GM18526 (cell line): ENCODE measurements around the gene FOXN3.

Experiments
- POLR2A ChIP-seq: IDR thresholded peaks from 3 replicates; pipeline ENCODE4 v1.6.1; 2011; ENCODE audit not compliant: insufficient read length; ENCODE audit errors: extremely low read depth

FOXN3 gene

DNA sequence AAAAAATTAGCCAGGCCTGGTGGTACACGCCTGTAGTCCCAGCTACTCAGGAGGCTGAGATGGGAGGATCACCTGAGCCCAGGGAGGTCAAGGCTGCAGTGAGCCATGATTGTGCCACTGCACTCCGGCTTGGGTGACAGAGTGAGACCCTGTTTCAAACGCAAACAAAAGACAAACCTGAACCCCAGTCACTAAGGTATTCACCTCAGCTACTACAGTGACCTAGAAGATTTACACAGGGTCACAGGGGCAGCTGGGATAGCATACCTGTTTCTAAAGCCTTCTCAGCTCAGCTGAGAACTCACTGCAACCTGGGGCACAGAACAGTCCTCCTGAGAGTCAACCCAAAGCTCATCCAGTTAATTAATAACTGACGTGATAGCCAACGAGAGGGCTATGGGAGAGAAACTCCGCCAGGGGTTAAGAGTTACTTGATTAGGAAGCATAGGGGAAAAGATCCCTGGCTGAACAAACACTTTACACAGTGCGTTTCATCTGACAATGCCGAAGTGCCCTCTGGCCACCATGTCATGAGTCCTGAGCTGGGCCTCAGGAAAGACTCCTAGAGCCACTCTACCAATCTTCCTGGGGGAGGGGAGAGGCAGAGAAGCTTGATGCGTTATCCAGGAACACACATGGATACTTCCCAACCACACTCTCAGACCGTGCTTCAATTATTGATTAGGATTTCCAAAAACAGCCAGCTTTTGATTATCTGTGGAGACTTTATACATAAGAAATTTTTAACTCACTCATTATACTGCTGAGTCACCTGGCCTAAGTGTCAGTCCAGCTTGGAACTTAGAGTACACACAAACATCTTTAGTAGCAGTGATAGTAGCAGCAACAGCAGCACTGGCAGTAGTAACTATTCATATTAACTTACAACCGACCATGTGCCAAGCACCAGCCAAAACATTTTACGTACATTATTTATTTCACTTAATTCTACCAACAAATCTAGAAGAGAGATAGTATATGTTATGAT lies 48.2 kb downstream of the FOXN3 start:
- TF ChIP-seq POLR2A, result no peak

DNA sequence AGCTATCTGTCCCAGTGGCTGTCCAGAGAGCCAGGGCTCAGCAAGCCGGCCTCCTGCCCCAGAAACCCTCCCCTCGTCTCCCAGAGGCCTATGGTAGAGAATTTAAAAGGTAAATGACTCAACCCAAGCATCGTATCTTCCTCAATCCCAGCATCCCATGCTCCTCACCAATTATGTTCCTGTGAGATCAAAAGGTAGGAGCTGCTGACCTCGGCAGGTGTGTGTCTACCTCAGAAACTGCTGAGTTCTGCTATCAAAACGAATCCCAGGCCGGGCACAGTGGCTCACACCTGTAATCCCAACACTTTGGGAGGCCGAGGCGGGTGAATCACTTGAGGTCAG lies 49.3 kb downstream of the FOXN3 start:
- TF ChIP-seq POLR2A, result no peak

DNA sequence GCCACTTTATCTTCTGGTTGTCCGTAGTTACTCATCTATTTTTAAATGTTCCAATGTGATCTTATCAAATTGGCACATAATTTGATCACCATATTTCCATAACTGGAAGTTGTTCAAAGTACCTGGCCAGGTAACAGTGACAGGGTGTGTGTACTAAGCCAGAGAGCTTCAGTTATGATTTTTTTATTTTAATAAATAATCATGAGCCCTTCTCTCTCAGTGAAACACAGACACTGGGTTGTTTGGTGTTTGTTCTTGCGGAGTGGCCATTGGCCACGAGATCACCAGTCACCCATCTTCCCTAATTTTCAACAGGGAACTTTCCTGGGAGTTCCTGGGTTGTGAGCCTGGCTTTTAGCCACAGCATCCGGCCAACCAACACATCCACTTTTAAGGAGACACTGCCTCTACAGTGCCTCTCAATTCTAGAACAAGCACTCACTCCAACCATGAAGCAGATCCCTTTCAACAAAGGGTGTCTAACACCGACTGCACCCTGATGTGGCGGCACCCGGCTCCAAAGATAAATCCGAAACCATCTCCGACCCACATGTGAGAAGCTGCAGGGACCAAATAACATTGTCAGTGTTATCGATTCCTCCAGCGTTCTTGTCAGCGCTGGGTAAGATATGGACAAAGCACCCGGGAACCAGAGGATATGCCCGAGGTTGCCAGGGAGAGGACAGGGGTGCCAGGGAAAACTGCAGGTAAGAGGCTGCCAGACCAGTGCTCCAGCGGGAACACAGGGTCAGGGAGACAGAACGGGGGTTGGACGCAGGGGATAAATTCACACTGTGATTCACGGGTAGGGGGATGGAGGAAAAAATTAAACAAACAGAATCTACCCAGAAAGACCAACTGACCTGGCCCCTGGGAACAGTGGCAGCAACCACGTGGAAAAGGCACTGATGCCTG lies 49.9 kb downstream of the FOXN3 start:
- TF ChIP-seq POLR2A, result no peak

DNA sequence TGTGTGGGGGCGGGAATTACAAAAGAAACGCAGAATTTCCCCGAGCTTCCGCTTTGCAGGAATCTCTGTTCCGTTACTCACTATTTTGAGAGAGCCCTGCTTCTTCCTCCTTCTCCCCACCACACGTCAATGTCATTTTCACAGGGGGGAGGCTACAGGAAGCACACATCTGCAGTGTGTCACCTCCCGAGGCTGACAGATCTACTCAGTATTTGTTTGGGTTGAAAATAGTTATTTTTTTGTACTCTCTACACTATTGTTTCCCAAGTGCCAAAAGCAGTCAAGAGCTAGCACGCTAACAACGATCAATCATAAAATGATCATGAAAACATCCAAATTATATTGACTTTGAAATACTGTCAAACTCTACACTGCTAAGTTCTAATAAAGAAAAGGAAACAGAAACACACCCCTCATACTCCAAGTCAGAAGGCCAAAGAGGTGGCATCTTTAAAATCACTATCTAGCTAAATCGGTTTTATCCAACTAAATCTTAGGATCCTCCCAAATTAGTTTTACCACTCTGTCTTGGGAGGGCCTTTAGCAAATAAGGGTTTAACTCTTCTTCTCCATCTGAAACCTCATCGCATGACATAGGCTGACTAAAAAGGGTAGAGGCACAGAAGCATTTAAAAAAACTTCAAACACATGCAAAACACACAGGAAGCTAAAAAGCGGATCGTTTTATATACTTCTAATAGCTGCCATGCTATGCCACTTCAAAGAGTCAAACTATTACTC lies 51.8 kb downstream of the FOXN3 start:
- TF ChIP-seq POLR2A, result peak; percentile 12

DNA sequence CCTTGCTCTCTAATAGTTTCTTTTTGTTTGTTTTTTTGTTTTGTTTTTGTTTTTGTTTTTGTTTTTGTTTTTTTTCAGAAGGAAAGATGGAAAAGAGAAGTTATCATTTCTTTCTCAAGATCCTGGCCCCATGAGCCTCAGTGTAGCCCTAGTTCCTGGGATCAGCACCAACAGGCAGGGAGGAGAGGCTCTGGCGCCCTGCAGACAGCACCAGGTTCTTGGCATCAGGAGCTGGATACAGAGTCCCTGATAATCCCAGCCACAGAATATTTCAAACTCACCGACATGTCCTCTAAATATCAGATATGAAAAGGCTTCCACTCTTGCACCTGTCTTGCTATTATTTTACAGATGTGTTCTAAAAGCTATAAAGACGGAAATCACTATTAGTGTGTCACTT lies 52.7 kb downstream of the FOXN3 start:
- TF ChIP-seq POLR2A, result no peak

DNA sequence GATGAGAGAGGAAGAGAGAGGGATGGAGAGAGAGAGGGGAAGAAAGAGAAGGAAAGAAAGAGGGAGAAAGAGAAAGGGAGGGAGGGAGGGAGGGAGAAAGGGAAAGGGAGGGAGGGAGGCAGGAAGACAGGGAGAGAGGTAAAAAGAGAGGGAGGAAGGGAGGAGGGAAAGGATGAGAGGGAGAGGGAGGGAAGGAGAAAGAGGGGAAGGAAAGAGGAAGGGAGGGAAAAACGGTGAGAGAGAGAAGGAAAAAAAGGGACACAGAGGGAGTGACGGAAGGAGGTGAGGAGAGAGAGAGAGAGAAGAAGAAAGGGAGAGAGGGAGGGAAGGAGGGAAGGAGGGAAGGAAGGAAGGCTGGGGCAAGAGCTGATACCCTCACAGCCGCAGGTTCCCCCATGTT lies 56.8 kb downstream of the FOXN3 start:
- no peak for TF ChIP-seq POLR2A

DNA sequence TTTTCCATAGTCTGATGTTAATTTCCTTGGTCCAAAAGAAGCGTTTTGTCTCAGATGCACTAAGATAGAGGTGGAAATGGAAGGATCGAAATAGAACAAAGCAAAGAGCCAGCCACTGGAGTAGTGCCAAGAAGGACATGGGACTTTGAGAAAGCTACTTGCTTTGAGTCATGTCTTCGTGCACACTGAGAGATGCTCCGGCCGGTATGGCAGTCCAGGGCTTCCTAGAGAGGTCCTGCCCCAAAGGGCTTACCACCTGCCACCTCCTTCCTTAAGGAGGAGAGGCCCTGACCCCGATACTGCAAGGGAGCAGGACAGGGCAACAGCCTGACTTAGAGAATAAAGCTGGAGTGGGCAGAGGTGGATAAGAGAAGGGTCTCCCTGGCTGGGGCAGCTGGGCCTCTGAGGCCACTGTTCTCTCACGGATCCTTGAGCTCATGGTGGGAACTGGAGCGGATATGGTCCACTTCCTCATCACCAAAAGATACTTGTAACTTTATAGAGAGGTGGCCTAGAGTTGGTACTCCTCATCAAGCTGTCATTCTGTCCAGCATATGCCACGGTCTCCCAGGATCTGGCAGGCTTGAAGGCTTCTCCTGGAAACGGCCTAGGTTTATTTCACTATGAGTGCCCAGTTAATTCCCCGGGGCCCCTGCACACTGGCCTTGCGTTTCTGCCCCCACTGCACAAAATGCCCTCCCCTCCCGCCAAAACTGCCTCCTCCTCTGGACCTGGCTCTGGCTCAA lies 57.4 kb downstream of the FOXN3 start:
- TF ChIP-seq POLR2A, result no peak

DNA sequence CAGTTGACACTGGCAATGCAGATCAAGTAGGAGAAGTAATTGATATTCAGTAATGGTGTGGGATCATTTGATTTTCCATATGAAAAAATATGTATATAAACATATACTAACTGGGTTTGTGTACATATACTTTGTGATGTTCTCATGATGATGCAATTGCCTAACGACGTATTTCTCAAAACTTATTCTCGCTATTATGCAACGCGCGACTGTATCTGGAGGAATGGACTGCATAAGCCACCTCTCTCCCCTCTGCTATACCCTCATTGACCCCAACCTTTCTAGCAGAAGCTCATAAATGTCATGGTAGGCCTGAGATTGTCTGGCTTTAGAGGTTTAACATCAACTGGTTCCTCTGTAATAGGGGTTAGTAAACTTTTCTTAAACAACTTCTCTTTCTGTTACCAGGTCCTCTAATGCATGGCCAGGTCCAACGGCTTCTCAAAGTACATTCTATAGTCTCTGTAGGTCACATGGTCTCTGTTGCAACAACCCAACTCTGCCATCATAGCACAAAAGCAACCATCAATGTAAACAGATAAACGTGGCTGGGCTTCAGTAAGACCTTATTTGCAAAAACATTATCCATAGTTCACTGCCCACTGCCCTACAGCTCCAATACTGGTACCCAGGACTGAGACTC lies 59.3 kb downstream of the FOXN3 start:
- TF ChIP-seq POLR2A, result no peak

DNA sequence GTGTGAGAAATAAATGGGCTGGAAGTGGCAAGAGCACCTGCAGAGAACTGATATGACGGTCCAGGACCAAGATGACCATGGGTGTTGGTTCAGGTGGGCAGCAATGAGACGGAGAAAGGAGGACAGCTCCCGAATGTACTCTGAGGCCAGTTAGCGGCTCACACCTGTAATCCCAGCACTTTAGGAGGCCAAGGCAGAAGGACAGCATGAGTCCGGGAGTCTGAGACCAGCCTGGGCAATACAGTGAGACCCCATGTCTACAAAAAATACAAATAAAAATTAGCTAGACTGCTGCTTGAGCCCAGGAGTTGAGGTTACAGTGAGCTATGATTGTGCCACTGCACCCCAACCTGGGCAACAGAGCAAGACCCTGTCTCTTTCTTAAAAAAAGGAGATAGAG lies 60.1 kb downstream of the FOXN3 start:
- TF ChIP-seq POLR2A, result no peak

DNA sequence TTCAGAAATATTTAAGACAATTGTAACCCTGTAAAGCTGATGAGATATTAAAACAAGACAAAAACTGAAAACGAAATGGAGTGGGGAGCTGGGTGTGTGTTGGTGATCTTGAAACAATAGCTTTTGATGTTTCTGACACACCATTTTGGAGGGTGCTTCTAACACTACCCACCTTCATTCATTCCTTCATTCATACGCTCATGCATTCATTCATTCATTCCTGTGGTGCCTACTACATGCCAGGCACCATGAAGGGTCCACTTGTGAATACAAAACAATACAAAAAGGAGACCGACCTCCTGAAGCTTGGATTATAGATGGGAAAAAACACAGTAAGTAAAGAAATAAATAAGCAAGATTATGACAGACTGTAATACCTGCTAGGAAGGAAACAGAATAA lies 60.5 kb downstream of the FOXN3 start:
- no peak for TF ChIP-seq POLR2A

DNA sequence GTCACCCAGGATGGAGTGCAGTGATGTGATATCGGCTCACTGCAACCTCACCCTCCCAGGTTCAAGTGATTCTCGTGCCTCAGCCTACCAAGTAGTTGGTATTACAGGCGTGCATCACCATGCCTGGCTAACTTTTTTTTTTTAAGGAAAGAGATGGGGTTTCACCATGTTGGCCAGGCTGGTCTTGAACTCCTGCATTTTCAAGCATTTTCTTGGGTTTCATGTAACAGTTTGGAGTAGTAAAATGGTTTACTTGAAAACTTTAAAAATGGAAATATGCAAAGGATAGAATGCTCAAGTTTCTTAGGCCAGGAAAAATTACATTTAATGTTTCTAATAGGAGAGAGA lies 63.3 kb downstream of the FOXN3 start:
- TF ChIP-seq POLR2A, result no peak

DNA sequence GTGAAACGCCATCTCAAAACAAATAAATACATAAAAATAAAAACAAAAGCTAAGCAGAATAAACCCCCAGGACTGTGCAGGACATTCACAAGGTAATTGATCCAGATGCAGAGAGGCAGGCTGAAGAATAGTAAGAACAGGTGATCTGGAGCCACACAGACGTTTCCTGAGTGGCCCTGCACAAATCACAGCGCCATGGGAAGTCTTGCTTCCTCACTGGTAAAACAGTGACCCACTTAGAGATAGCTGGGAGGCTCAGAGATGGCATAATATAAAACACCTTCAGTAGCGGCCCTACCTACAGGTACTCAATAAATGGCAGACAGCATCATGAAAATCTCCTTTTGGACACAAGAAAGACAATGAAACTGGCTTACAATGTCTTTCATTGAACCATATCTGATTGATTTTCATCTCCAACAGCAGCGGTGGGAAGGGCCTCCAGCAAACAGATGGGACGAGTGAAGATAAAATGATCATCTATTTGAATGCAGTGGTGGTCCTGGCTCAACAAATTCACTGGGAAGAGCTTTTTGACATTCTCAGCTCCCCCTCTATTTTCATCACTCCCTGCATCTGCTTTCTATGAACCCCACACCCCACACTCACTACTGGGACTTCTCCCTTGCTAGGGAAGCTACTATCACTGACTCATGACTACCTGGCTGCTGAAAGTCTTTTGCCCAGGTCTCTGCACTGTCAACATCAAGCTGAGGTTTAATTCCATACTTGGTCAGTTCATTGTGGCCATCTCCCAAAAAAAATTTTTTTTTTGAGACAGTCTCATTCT lies 63.9 kb downstream of the FOXN3 start:
- TF ChIP-seq POLR2A, result no peak
